Vagina (tissue), 2 donors: ENCODE data around the gene MS4A10. TPM values are rescaled to one million over a fixed set of nuclear protein-coding genes. Genes with fewer than 3 reads are reported as not detected.

ENCODE experiments used
- DNase-seq, 2 donors: peaks; one replicate each; pipeline ENCODE4 v3.0.0-alpha.2; 2017; ENCODE audit errors: extremely low spot score in 2 of 2
- H3K27ac ChIP-seq: fragments of 200-600 bp; sonication (generic); one replicate; pipeline ENCODE4 v1.5.1; 2019
- H3K27me3 ChIP-seq: fragments of 200-600 bp; sonication (generic); one replicate; pipeline ENCODE4 v1.5.1; 2019
- H3K36me3 ChIP-seq, 2 donors: fragments of 200-600 bp; sonication (generic); one replicate each; pipeline ENCODE4 v1.5.1; 2017 to 2019
- H3K4me1 ChIP-seq: fragments of 200-600 bp; sonication (generic); one replicate; pipeline ENCODE4 v1.5.1; 2019
- H3K4me3 ChIP-seq, 2 donors: fragments of 200-600 bp; sonication (generic); 1 replicate in 1 of 2; 2 replicates in 1 of 2; pipeline ENCODE4 v1.5.1; 2016 to 2019
- H3K9me3 ChIP-seq: fragments of 200-600 bp; sonication (generic); one replicate; pipeline ENCODE4 v1.5.1; 2019
- POLR2A ChIP-seq, 2 donors: fragments of 450-650 bp; IDR thresholded peaks; one replicate each; pipeline ENCODE4 v1.6.1; 2017; ENCODE audit warnings: antibody characterized with exemption in 2 of 2, mild to moderate bottlenecking in 2 of 2, moderate library complexity in 2 of 2
- POLR2AphosphoS5 ChIP-seq, 2 donors: sonication (generic); formaldehyde crosslinking; IDR thresholded peaks; one replicate each; pipeline ENCODE4 v1.9.0; 2017; ENCODE audit warnings: antibody characterized with exemption in 2 of 2, mild to moderate bottlenecking in 2 of 2, low read depth in 1 of 2; ENCODE audit not compliant: insufficient read depth in 1 of 2
- intact Hi-C: fragments of 100-400 bp; cut with DNase I; formaldehyde crosslinking; loops from one replicate; pipeline ENCODE4 v1.15.1; 2023
- total RNA-seq: library from RNA; depleted of rRNA; stranded (reverse); fragments of >200 nt; gene quantifications from one replicate; pipeline ENCODE4 v1.2.3, GENCODE V29; 2016
- TF ChIP-seq, protein P1 (sequence below), 3 experiments: fragments of 450-650 bp in 2 of 3; fragments of 200-600 bp in 1 of 3; sonication (generic) in 1 of 3; IDR thresholded peaks; one replicate each; pipeline ENCODE4 v1.5.1; 2017 to 2019; ENCODE audit warnings: antibody characterized with exemption in 3 of 3, mild to moderate bottlenecking in 2 of 3, moderate library complexity in 2 of 3

Gene MS4A10
- total RNA-seq, 1 donor from 2014 or later: not detected

DNA sequence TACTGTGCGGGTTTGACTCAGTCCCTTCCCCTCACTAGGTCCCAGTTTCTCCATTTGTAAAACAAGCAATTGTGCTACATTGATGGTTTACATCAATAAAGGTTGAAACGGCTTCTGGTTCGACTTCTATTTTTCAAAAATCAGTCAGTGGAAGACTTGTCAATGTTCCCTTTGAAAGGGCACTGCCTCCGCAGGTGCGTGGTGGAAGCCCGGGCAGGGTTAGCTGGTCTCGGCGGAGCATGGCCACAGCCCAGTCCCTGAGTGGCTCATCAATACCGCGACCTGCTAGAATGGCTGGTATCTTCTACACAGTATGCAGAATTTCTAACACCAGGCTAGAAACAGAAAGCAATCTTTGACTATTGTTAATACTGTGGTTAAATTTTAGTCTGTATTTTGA lies 16.1 kb downstream of the MS4A10 start:
- DNase-seq: no peak
- no peaks in the 10 kb centered on the region for H3K36me3 ChIP-seq
- no peaks in the 10 kb centered on the region for H3K4me1 ChIP-seq
- no peaks in the 10 kb centered on the region for H3K27me3 ChIP-seq
- TF ChIP-seq POLR2AphosphoS5 (IDR thresholded peaks at IDR 0.05; ENCODE audit: insufficient read depth in 1 of 2, low read depth in 1 of 2): no peak
- TF ChIP-seq POLR2A (IDR thresholded peaks at IDR 0.05): no peak
- TF ChIP-seq, protein P1, sequence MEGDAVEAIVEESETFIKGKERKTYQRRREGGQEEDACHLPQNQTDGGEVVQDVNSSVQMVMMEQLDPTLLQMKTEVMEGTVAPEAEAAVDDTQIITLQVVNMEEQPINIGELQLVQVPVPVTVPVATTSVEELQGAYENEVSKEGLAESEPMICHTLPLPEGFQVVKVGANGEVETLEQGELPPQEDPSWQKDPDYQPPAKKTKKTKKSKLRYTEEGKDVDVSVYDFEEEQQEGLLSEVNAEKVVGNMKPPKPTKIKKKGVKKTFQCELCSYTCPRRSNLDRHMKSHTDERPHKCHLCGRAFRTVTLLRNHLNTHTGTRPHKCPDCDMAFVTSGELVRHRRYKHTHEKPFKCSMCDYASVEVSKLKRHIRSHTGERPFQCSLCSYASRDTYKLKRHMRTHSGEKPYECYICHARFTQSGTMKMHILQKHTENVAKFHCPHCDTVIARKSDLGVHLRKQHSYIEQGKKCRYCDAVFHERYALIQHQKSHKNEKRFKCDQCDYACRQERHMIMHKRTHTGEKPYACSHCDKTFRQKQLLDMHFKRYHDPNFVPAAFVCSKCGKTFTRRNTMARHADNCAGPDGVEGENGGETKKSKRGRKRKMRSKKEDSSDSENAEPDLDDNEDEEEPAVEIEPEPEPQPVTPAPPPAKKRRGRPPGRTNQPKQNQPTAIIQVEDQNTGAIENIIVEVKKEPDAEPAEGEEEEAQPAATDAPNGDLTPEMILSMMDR (IDR thresholded peaks at IDR 0.05): no peak
- H3K4me3 ChIP-seq: no peak overlapping the region
- H3K27ac ChIP-seq: no peak overlapping the region
- intact Hi-C loops: no loop called here
- H3K9me3 ChIP-seq: no peaks in the 10 kb centered on the region

- H3K27ac ChIP-seq: no peak overlapping the region
- H3K4me1 ChIP-seq: no peaks in the 10 kb centered on the region
- TF ChIP-seq, protein P1 (IDR thresholded peaks at IDR 0.05): no peak
- no peak for TF ChIP-seq POLR2AphosphoS5 (IDR thresholded peaks at IDR 0.05; ENCODE audit: insufficient read depth in 1 of 2, low read depth in 1 of 2)
- no peak for TF ChIP-seq POLR2A (IDR thresholded peaks at IDR 0.05)
- H3K36me3 ChIP-seq: no peaks in the 10 kb centered on the region
- no peak for DNase-seq
- intact Hi-C loops: no loop called here
- no peak overlapping the region for H3K4me3 ChIP-seq
- no peaks in the 10 kb centered on the region for H3K27me3 ChIP-seq
- no peaks in the 10 kb centered on the region for H3K9me3 ChIP-seq
Measured at GRCh38 chr11:60803273-60803936, 18.3 kb downstream of the MS4A10 start.

GRCh38 chr11:60809249-60809648 lies 24.1 kb downstream of the MS4A10 start:
- no peaks in the 10 kb centered on the region for H3K4me1 ChIP-seq
- TF ChIP-seq, protein P1 (IDR thresholded peaks at IDR 0.05): no peak
- TF ChIP-seq POLR2A (IDR thresholded peaks at IDR 0.05): no peak
- TF ChIP-seq POLR2AphosphoS5 (IDR thresholded peaks at IDR 0.05; ENCODE audit: insufficient read depth in 1 of 2, low read depth in 1 of 2): no peak
- no peak overlapping the region for H3K4me3 ChIP-seq
- no peaks in the 10 kb centered on the region for H3K9me3 ChIP-seq
- intact Hi-C loops: no loop called here
- no peak overlapping the region for H3K27ac ChIP-seq
- DNase-seq: no peak
- no peaks in the 10 kb centered on the region for H3K27me3 ChIP-seq
- no peaks in the 10 kb centered on the region for H3K36me3 ChIP-seq

DNA sequence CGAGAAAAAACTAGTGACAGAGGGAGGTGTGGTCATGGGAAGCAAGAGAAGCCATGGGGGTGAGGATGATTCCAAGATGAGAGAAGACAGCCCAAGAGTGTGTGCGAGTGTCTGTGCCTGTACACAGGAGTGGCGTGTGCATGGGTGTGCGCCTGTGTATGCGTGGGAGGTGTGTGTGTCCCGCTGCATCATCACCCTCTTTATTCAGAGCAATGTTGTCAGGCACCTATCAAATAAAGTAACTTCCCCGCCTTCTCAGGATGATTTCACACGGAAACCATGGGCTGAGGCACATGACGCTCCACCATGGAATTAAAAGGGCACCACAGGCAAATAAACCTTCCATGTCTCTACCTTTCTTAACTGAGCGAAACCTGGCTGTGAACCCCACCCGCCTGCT lies 24.6 kb downstream of the MS4A10 start:
- TF ChIP-seq POLR2AphosphoS5 (IDR thresholded peaks at IDR 0.05; ENCODE audit: insufficient read depth in 1 of 2, low read depth in 1 of 2): no peak
- TF ChIP-seq, protein P1 (IDR thresholded peaks at IDR 0.05): no peak
- TF ChIP-seq POLR2A (IDR thresholded peaks at IDR 0.05): no peak
- no peaks in the 10 kb centered on the region for H3K36me3 ChIP-seq
- no peak for DNase-seq
- H3K9me3 ChIP-seq: no peaks in the 10 kb centered on the region
- no peak overlapping the region for H3K4me3 ChIP-seq
- intact Hi-C loops: no loop called here
- no peak overlapping the region for H3K27ac ChIP-seq
- no peaks in the 10 kb centered on the region for H3K4me1 ChIP-seq
- H3K27me3 ChIP-seq: no peaks in the 10 kb centered on the region

DNA sequence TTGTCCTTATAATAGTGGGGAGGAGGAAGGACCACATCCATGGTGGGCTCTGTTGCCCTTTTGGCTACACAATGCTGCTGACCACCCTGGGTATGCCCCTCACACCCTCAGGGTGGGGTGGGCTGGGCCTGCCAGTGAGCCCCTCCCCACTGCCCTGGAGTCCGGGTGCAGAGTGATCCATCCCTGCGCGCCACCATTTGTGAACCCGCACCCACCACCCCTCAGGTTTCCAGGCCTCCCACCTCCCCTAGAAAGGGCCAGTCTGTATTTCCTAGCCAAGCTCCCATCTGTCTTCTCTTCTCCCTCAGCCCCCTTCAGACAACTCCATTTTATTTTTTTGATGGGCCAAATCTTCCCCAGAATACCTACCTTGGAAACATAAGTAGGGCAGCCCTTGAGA lies 25.0 kb downstream of the MS4A10 start:
- Histone ChIP-seq H3K9me3 (no peaks in the 10 kb centered on the region), H3K27ac (no peak overlapping the region), H3K4me3 (no peak overlapping the region), H3K27me3 (no peaks in the 10 kb centered on the region), H3K4me1 (no peaks in the 10 kb centered on the region), H3K36me3 (no peaks in the 10 kb centered on the region)
- TF ChIP-seq POLR2A (IDR thresholded peaks at IDR 0.05): no peak
- TF ChIP-seq, protein P1 (IDR thresholded peaks at IDR 0.05): no peak
- no peak for TF ChIP-seq POLR2AphosphoS5 (IDR thresholded peaks at IDR 0.05; ENCODE audit: insufficient read depth in 1 of 2, low read depth in 1 of 2)
- intact Hi-C loops: no loop called here
- DNase-seq: no peak
